HepG2 (cell line): Measurements from ENCODE around the gene BICDL2. TPM values are rescaled to one million over a fixed set of nuclear protein-coding genes. Genes with fewer than 3 reads are reported as not detected.

Source experiments
- BRCA1 ChIP-seq: sonication (generic); formaldehyde crosslinking; IDR thresholded peaks from 2 replicates; pipeline ENCODE4 v1.4.0; 2020; ENCODE audit warnings: missing genetic modification reagents
- CENPX ChIP-seq: sonication (generic); formaldehyde crosslinking; IDR thresholded peaks from 2 replicates; pipeline ENCODE4 v1.9.0; 2021; ENCODE audit warnings: mild to moderate bottlenecking, missing genetic modification reagents, moderate library complexity
- DR1 ChIP-seq: sonication (generic); formaldehyde crosslinking; IDR thresholded peaks from 2 replicates; pipeline ENCODE4 v1.8.0; 2021; ENCODE audit warnings: mild to moderate bottlenecking, missing genetic modification reagents, inconsistent platforms
- MTA3 ChIP-seq: sonication (generic); formaldehyde crosslinking; IDR thresholded peaks from 2 replicates; pipeline ENCODE4 v1.4.0; 2020; ENCODE audit warnings: missing genetic modification reagents
- SIN3A ChIP-seq: IDR thresholded peaks from 2 replicates; pipeline ENCODE4 v1.6.1; 2011; ENCODE audit warnings: low read depth, mild to moderate bottlenecking, control low read depth, low read length, borderline replicate concordance
- SIX1 ChIP-seq: sonication (generic); formaldehyde crosslinking; IDR thresholded peaks from 2 replicates; pipeline ENCODE4 v1.4.0; 2020; ENCODE audit warnings: missing genetic modification reagents, borderline replicate concordance
- SMAD3 ChIP-seq: sonication (generic); formaldehyde crosslinking; IDR thresholded peaks from 2 replicates; pipeline ENCODE4 v1.4.0; 2020; ENCODE audit warnings: missing genetic modification reagents
- TAF1 ChIP-seq: sonication (generic); formaldehyde crosslinking; IDR thresholded peaks from 2 replicates; pipeline ENCODE4 v1.4.0; 2020; ENCODE audit warnings: missing genetic modification reagents
- TBL1XR1 ChIP-seq: fragments of 150-350 bp; IDR thresholded peaks from 2 replicates; pipeline ENCODE4 v1.6.1; 2014; ENCODE audit warnings: borderline replicate concordance, low read length; ENCODE audit not compliant: partially characterized antibody
- YEATS2 ChIP-seq: sonication (generic); formaldehyde crosslinking; IDR thresholded peaks from 2 replicates; pipeline ENCODE4 v1.4.0; 2020; ENCODE audit warnings: missing genetic modification reagents, borderline replicate concordance
- ZFP36L1 ChIP-seq: sonication (generic); formaldehyde crosslinking; IDR thresholded peaks from 2 replicates; pipeline ENCODE4 v1.8.0; 2022; ENCODE audit warnings: mild to moderate bottlenecking, missing genetic modification reagents, moderate library complexity
- ZFP62 ChIP-seq: sonication (generic); formaldehyde crosslinking; IDR thresholded peaks from 2 replicates; pipeline ENCODE4 v1.4.0; 2020; ENCODE audit warnings: missing genetic modification reagents
- ZFYVE20 ChIP-seq: sonication (generic); formaldehyde crosslinking; IDR thresholded peaks from 2 replicates; pipeline ENCODE4 v1.8.0; 2023; ENCODE audit warnings: low read depth, mild to moderate bottlenecking, moderate library complexity, missing genetic modification reagents, borderline replicate concordance
- ZNF251 ChIP-seq: sonication (generic); formaldehyde crosslinking; IDR thresholded peaks from 2 replicates; pipeline ENCODE4 v1.9.0; 2021; ENCODE audit warnings: mild to moderate bottlenecking, missing genetic modification reagents
- ZNF280B ChIP-seq: sonication (generic); formaldehyde crosslinking; IDR thresholded peaks from 2 replicates; pipeline ENCODE4 v1.5.0; 2020; ENCODE audit warnings: missing genetic modification reagents, mild to moderate bottlenecking, borderline replicate concordance
- ZNF567 ChIP-seq: sonication (generic); formaldehyde crosslinking; IDR thresholded peaks from 2 replicates; pipeline ENCODE4 v1.8.1; 2023; ENCODE audit warnings: mild to moderate bottlenecking, missing genetic modification reagents, borderline replicate concordance
- ZNF607 ChIP-seq: sonication (generic); formaldehyde crosslinking; IDR thresholded peaks from 2 replicates; pipeline ENCODE4 v1.5.1; 2020; ENCODE audit warnings: missing genetic modification reagents, mild to moderate bottlenecking, borderline replicate concordance
- ZNF615 ChIP-seq: sonication (generic); formaldehyde crosslinking; IDR thresholded peaks from 2 replicates; pipeline ENCODE4 v1.5.0; 2020; ENCODE audit warnings: mild to moderate bottlenecking, missing genetic modification reagents, borderline replicate concordance
- ZNF639 ChIP-seq: conservative IDR thresholded peaks from 2 replicates; pipeline ENCODE4 v1.6.1; 2018; ENCODE audit warnings: missing genetic modification reagents
- ZNF75D ChIP-seq: sonication (generic); formaldehyde crosslinking; IDR thresholded peaks from 2 replicates; pipeline ENCODE4 v1.8.1; 2023; ENCODE audit warnings: missing genetic modification reagents, mild to moderate bottlenecking, borderline replicate concordance
- ZNF788 ChIP-seq: sonication (generic); formaldehyde crosslinking; IDR thresholded peaks from 2 replicates; pipeline ENCODE4 v1.5.0; 2020; ENCODE audit warnings: mild to moderate bottlenecking, missing genetic modification reagents, borderline replicate concordance
- polyA plus RNA-seq, 8 experiments: library from polyadenylated mRNA; depleted of rRNA in 3 of 8; stranded (reverse) in 7 of 8; unstranded in 1 of 8; fragments of >200 nt; fragmentation: Illumina TruSeq in 4 of 8; extraction: Trizol in 4 of 8; gene quantifications; 2 replicates each; pipeline versions ENCODE4 v1.2.1 to v1.2.3, GENCODE V29; 2011 to 2016; ENCODE audit warnings: low read depth in 4 of 8, missing spikeins in 1 of 8, mixed read lengths in 1 of 8; ENCODE audit not compliant: insufficient read depth in 1 of 8
- total RNA-seq, 5 experiments: library from RNA; depleted of rRNA; stranded (reverse); fragments of >200 nt; fragmentation: Illumina TruSeq; extraction: Trizol; gene quantifications; 2 replicates each; pipeline ENCODE4 v1.2.3, GENCODE V29; 2016; ENCODE audit warnings: low read depth in 1 of 5
- TF ChIP-seq, protein P1 (sequence below): sonication (generic); formaldehyde crosslinking; IDR thresholded peaks from 2 replicates; pipeline ENCODE4 v1.4.0; 2020; ENCODE audit warnings: missing genetic modification reagents, borderline replicate concordance
- TF ChIP-seq, protein P2 (sequence below): sonication (generic); formaldehyde crosslinking; IDR thresholded peaks from 2 replicates; pipeline ENCODE4 v1.5.0; 2020; ENCODE audit warnings: missing genetic modification reagents

The BICDL2 gene
- total and polyA plus RNA-seq, 2 of the 13 experiments (the other 11 are each of a cell fraction or from before 2014, with no cell fraction given): 0.12 TPM; not detected in 1

DNA sequence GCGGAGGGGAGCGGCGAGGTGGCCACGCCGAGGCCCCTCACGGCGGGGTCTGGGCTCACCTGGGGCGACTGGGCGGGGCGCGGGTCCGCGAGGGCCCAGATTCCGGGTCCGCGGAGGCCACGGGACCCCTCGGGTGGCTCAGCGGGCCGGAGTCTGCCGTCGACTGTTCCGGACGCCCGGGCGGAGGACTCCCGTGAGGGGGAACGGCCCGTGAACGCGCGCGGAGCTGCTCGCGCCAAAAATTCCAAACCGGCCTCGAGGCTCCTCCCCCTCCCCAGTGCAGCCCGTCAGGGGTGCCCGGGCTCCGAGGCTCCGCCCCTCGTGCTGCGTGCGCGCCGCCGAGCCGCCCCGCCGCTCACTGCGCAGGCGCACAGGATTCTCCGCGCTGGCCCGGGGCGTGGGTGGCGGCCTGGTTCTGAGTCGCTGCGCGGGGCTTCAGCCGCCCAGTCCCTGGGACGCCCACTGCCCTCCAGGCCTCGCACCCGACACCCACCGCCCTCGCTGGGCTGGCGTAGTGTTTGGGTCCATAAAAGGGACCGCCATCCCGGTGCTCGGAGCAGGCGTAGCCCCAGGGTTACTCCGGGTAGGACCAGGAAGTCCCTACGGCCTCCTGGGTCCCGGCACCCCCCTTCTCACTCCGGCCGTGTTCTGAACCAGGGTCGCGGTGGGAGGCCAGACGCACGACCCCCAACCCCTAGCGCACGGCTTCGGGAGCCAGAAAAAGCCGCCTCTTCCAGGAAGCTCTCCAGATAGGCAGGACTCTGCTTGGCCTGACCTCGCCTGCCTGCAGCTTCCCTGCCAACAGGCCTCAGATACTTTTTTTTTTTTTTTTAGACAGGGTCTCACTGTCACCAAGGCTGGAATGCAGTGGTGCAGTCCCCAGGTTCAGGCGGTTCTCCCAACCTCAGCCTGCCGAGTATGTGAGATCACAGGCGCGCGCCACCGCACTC, 56.2 kb downstream of the BICDL2 start, which contains the start of gene PKMYT1 (continued):
- TF ChIP-seq, protein P1, sequence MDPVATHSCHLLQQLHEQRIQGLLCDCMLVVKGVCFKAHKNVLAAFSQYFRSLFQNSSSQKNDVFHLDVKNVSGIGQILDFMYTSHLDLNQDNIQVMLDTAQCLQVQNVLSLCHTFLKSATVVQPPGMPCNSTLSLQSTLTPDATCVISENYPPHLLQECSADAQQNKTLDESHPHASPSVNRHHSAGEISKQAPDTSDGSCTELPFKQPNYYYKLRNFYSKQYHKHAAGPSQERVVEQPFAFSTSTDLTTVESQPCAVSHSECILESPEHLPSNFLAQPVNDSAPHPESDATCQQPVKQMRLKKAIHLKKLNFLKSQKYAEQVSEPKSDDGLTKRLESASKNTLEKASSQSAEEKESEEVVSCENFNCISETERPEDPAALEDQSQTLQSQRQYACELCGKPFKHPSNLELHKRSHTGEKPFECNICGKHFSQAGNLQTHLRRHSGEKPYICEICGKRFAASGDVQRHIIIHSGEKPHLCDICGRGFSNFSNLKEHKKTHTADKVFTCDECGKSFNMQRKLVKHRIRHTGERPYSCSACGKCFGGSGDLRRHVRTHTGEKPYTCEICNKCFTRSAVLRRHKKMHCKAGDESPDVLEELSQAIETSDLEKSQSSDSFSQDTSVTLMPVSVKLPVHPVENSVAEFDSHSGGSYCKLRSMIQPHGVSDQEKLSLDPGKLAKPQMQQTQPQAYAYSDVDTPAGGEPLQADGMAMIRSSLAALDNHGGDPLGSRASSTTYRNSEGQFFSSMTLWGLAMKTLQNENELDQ (CRISPR knock-in tag): no peak
- TF ChIP-seq ZNF280B: no peak
- TF ChIP-seq YEATS2 (CRISPR knock-in tag): peak; percentile 42; the same call in 1 of the 2 replicates
- TF ChIP-seq ZNF567: peak; percentile 84
- no peak for TF ChIP-seq ZNF615 (CRISPR knock-in tag)
- TF ChIP-seq SMAD3 (CRISPR knock-in tag): no peak
- no peak for TF ChIP-seq SIX1 (CRISPR knock-in tag)
- no peak for TF ChIP-seq MTA3 (CRISPR knock-in tag)
- TF ChIP-seq ZFP36L1 (CRISPR knock-in tag): no peak
- TF ChIP-seq DR1 (CRISPR knock-in tag): peak; percentile 38; the same call in 1 of the 2 replicates
- TF ChIP-seq ZNF607 (CRISPR knock-in tag): no peak
- TF ChIP-seq ZFYVE20 (CRISPR knock-in tag): 0 out of 2 replicates have a peak, but pooled peaks have one; percentile 15
- peak; percentile 83; the same call in 1 of the 2 replicates for TF ChIP-seq SIN3A
- TF ChIP-seq ZNF251 (CRISPR knock-in tag): no peak
- 0 out of 2 replicates have a peak, but pooled peaks have one; percentile 45 for TF ChIP-seq ZNF75D (CRISPR knock-in tag)
- TF ChIP-seq ZNF788 (CRISPR knock-in tag): peak; percentile 27; the same call in 1 of the 2 replicates
- TF ChIP-seq, protein P2, sequence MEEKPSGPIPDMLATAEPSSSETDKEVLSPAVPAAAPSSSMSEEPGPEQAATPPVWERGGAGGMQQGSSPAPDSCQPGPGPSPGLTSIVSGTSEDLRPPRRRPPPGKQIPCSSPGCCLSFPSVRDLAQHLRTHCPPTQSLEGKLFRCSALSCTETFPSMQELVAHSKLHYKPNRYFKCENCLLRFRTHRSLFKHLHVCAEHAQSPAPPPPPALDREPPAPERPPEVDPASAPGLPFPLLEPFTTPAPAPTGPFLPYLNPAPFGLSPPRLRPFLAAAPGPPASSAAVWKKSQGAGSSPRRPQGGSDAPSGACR (CRISPR knock-in tag): no peak; the same call in 1 of the 2 replicates
- TF ChIP-seq TBL1XR1: no peak
- TF ChIP-seq TAF1 (CRISPR knock-in tag): peak; percentile 91
- no peak for TF ChIP-seq CENPX (CRISPR knock-in tag)
- TF ChIP-seq BRCA1 (CRISPR knock-in tag): no peak; the same call in 1 of the 2 replicates
- TF ChIP-seq ZNF639: no peak
- TF ChIP-seq ZFP62 (CRISPR knock-in tag): no peak
